NOMO-1 (cell line): Measurements from ENCODE around the gene CREBBP.

Experiments used
- DNase-seq, 2 experiments: peaks; one replicate each; lab custom pipeline; 2025; ENCODE audit not compliant: unreplicated experiment in 2 of 2; lab: John Stamatoyannopoulos, UW

The CREBBP gene

DNA sequence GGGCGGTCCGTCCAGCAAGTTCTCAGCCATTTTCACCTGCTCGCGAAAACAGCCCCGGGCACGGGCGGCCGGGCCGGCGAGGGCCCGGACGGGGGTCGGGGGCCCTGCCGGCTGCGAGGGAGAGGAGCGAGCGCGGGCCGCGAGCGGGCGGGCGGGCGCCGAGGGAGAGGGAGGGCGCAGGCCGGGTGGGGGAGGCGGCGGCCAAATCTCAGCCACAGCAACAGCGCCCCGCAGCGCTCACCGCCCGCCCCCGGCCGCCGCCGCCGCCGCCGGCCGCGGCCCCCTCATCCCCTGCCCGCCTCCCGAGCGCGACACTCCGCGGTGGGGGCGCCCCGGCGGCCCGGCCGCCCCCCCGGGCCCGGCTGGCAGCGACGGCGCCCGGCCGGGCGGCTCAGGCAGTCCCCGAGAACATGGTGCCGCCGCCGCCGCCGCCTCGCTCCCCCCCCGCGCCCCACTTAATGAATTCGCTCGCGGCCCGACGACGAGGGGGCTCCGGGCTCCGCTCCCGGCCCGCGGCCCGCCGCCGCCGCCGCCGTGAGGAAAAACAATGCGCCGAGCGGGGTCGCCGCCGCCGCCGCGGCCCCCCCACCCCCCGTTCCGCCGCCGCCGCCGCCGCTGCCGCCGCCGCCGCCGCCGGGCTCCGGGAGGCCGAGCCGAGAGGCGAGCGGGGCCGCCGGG lies 487 bp downstream of the CREBBP start:
- peak; percentile 38 to 52 for DNase-seq

GRCh38 chr16:3879258-3879886 lies 1.1 kb downstream of the CREBBP start:
- peak in 1 of 2 experiments; percentile 23 for DNase-seq

- peak; percentile 30 to 75 for DNase-seq
These were observed 1.9 kb downstream of the CREBBP start for GRCh38 chr16:3878610-3879009.

DNA sequence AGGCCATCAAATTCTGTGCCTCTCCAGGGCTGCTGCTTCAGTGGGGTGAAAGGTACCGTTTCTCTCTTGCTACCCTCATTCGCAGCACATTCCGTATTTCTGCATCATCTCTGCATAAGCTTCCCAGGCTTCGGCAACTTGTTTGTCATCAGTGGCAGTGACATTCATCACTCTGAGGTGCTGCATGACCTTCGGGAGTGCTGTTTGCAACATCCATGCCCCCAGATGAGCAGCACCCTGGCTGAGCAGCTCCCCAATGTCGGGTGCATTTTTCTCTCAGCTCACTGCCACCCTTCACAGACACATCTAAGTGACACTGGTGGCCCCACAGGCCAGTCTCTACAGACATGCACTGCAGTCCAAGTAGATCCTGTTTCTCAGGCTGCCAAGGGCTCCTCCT lies 3.8 kb downstream of the CREBBP start:
- no peak for DNase-seq

- no peak for DNase-seq
These were observed 4.4 kb downstream of the CREBBP start for GRCh38 chr16:3876160-3876559.

GRCh38 chr16:3874794-3875692 lies 5.5 kb downstream of the CREBBP start:
- no peak for DNase-seq

DNA sequence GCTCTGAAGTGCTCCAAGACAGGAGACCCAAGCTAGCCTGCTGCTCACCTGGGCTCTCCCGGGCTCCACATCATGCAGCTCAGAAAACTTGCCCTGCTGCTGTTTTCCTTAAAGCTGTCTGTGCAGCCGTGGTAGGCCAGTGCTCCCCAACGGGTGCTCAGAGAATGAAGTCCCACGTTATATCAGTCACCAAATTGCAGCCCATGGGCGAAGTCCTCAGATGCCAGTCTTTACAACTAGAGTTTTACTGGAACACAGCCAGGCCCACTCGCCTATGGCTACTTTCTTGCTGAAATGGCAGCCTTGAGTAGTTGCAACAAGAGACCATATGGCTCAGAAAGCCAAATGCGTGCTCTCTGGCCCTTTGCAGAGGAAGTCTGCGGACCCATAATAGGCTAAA lies 6.3 kb downstream of the CREBBP start:
- DNase-seq, result no peak

DNA sequence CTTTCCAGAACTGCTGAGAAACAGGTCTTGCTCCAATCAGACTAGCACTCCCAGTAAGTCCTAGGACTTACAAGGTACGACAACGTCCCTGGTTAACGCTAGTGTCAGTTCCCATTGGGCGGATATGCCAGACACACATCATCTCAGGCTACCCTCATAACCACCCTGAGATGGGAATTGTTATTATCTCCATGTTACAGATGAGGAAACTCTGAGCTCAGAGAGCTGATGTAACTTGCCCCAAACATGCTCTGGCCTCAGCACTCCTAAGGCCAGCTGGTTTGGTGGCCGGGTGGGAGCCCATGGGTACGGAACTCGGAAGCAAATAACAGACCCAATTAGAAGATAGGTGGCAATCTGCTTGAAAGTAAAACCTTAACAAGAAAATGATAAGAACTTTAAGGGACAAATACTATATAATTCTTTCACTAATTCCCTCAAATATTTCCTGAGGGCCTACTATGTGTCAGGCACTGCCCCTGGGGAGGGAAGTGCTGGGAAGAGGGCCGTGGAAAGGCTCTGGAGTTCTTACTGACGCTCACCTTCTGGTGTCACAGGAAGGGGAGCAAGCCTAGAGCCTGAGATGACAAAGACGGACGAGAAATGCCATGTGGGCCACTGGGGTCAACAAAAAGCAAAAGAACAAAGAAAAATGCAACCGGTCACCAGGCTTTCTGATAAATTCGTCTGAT lies 6.9 kb downstream of the CREBBP start:
- DNase-seq, result no peak

DNA sequence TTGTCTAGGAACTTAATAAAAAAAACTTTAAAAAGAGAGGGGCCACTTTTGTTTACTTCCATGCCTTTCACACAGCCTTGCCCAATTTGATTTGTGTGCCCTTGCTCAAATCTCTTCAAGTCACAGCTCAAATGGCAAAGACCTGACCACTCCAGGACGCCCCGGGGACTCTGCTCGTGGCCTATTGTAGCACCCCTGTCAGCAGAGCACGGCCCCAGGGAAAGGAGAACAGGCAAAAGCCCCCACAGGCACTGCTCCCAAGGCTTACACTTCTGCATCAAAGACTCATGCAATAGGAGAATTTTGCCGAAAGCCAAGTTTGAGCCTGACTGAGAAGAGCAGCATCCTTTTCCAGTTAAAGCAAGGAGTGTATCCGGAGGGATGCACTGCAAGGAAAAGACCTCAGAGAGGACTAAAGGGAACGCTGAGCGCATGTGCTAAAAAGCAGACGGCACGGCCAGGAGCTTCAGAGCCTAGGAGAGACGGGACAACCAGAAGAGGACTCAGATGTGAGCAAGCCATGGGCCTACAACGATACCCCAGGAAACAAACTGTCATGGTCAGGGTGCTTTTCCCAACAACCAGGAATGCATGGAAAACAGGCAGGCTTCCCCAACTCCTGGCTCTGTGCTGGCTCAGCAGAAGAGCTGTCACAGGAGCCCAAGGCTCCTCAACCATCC lies 8.2 kb downstream of the CREBBP start:
- DNase-seq, result no peak

GRCh38 chr16:3868967-3869366 lies 11.5 kb downstream of the CREBBP start:
- DNase-seq, result no peak

- no peak for DNase-seq
These were observed 12.0 kb downstream of the CREBBP start for GRCh38 chr16:3868556-3868955.

GRCh38 chr16:3866703-3867431 lies 13.6 kb downstream of the CREBBP start:
- no peak for DNase-seq

- no peak for DNase-seq
These were observed 15.3 kb downstream of the CREBBP start for GRCh38 chr16:3865241-3865640.

GRCh38 chr16:3864562-3864961 lies 16.0 kb downstream of the CREBBP start:
- no peak for DNase-seq

DNA sequence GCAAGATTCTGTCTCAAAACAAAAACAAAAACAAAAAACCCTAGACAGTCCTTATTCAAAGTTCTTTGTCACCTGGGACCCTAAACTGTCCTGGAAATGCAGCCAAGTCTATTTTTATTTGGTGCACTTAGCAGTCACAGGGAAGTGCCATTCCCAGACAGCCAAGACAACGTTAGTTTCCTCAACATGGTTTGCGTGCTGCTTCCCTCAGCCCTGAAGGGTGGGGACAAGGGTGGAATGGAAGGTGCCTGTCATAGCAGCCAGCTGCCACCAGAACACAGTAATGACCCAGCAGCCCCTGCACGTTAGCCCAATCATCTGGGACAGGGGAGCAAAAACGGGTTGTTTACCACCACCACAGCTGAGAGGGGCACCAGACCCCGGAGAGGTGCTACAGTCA lies 16.9 kb downstream of the CREBBP start:
- no peak for DNase-seq

DNA sequence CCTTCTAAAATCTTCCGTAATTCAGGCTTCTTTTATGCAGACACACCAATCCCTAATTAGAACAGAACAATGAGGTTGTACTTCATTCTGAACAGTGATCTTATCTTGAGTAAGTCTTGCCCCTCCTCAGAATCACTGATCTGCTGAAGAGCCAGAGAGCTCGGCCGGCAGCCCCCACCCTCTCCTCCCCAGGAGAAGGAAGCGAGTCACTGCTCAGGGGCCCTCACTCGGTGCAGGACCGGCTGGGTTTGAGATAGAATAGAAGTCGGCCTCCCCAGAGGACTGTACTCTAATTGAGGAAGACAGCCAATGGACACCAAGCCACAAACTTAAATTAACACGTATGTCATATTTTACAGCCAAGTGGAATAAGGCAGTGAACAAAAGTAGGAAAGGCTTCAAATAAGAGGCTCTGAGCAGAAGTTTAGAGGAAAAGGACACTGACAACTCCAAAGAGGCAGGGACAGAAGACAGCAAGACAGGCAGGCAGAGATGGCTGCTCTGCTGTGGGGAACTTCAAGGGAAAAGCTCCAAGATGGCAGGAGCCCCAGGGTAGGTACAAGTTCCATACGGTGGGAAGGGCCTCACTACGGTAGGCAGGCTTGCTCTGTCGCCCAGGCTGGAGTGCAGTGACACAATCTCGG lies 18.6 kb downstream of the CREBBP start:
- DNase-seq, result peak; percentile 47 to 60

GRCh38 chr16:3859889-3860288 lies 20.6 kb downstream of the CREBBP start:
- DNase-seq, result no peak

- DNase-seq, result no peak
These were observed 21.7 kb downstream of the CREBBP start for GRCh38 chr16:3858801-3859200.
